Cardiac fibroblast (primary cell): Measurements from ENCODE around the gene ATP6V1G2.

Experiments used
- DNase-seq, 2 donors: peaks; one replicate each; pipeline versions ENCODE4 v3.0.0 to v3.0.0-alpha.2; 2010; ENCODE audit warnings: low read depth in 2 of 2
- H3K4me3 ChIP-seq, 2 donors: replicated peaks in 1 of 2; 1 replicate in 1 of 2; 2 replicates in 1 of 2; pipeline ENCODE4 v1.5.1; 2011; ENCODE audit warnings: low read depth in 2 of 2, low read length in 2 of 2, mild to moderate bottlenecking in 2 of 2, moderate library complexity in 1 of 2
- CTCF ChIP-seq: IDR thresholded peaks from one replicate; pipeline ENCODE4 v1.5.1; 2011; ENCODE audit warnings: low read depth, mild to moderate bottlenecking, low read length, inconsistent platforms

ATP6V1G2 gene

DNA sequence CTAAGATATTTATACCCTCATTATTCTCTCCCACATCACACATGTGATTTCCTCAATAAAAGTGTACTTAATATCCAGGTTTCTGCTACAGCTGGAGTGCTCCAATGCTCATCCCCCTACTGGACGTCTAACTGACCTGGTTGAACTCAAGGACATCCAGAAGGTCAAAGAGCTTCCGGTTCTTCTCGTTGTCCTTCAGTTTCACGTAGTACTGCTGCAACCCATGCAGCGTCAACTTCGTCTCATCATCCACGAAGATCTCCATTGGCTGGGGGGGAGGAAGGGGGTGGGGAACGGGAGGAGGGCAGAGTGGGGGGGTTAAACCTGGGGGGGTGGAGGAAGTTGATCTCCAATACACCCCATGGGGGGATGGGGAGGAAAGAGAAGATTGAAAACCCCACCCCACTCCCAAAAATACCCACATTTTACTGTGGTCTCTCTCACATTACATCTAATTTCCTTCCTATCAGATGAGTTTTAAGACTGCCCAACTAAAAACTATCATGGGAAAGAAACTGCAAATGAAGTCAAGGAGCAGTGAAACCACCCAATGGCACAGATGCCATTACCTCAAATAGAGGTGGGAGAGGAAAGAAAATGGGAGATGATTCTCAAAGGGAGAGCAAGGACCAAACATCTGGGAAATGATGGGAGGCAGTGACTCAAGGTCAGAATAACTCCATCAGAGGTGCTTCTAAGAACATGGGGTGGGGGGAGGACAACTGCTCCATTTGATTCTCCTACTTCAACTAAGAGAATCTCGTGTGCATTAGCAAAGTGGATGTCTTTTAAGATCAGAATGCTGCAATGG, 13.6 kb downstream of the ATP6V1G2 start:
- no peak for DNase-seq
- TF ChIP-seq CTCF = no peak

GRCh38 chr6:31531771-31532643, 14.4 kb downstream of the ATP6V1G2 start:
- H3K4me3 ChIP-seq = no peak overlapping the region
- no peak for DNase-seq
- no peak for TF ChIP-seq CTCF

More for the DNA sequence above, 13.6 kb downstream of the ATP6V1G2 start:
- no peak overlapping the region for H3K4me3 ChIP-seq

GRCh38 chr6:31531162-31531561, 15.2 kb downstream of the ATP6V1G2 start:
- no peak for DNase-seq
- TF ChIP-seq CTCF = no peak
- H3K4me3 ChIP-seq = no peak overlapping the region

- H3K4me3 ChIP-seq = no peak overlapping the region
- no peak for DNase-seq
- no peak for TF ChIP-seq CTCF
Measured at GRCh38 chr6:31530659-31531058, 15.7 kb downstream of the ATP6V1G2 start.

DNA sequence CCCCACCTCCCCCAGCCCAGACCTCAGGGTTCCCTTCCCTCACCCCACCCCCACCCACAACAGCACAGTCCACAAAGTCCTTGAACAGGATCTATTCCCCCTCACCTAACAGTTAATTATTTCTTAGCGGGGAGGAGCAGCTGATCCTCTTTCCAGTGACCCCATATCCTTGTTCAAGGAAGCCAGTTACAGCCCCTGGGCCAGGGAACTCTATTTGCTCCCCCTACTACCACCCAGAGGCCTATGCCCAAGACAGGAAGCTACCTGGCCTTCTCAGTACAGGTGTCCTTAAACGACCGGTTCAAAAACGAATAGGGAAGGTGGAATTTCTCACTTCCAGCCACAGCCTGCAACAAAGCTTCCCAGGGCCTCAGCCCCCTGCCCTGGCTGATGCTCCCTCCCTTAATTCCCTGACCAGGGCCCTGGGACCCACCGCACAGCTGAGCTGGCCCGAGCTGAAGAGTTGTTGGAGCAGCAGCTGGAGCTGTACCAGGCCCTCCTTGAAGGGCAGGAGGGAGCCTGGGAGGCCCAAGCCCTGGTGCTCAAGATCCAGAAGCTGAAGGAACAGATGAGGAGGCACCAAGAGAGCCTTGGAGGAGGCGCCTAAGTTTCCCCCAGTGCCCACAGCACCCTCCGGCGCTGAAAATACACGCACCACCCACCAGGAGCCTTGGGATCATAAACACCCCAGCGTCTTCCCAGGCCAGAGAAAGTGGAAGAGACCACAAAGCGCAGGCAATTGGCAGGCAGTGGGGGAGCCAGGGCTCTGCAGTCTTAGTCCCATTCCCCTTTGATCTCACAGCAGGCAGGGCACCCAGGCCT, 16.9 kb downstream of the ATP6V1G2 start:
- H3K4me3 ChIP-seq = no peak overlapping the region
- DNase-seq = no peak
- TF ChIP-seq CTCF = no peak

DNA sequence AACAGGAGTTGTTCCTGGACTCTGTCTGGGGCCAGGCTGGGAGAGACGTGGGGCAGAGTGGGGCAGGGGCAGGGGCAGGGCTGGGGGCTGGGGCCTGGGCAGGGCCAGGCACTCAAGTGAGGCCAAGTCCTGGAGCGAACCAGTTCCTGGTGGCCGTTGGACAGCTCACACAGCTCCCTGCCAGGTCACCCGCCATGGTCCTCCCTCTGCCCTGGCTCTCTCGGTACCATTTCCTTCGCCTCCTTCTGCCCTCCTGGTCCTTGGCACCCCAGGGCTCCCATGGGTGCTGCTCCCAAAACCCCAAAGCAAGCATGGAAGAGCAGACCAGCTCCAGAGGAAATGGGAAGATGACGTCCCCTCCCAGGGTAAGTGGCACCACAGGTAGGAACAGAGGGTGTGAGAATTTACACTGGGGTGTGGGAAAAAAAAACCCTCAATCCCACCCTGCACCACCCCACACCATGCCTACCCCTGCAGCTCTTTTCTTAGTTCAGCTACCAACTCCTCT, 17.5 kb downstream of the ATP6V1G2 start, which contains the start of gene MCCD1:
Gene MCCD1, plus strand, starts transcription at position 142 of the 508 bp plus-strand sequence. Its CDS starts 53 bp downstream, at position 195.
- TF ChIP-seq CTCF = no peak
- DNase-seq = no peak
- H3K4me3 ChIP-seq = no peak within 1 kb of the TSS
